SK-N-MC (cell line): ENCODE measurements around the gene PLOD1.
"Not testable (repeated sequence)": the region's sequence is repeated elsewhere in the genome, so short reads cannot be mapped to it uniquely, and the experiment has no call there.

Source experiments
- DNase-seq: peaks from one replicate; pipeline ENCODE4 v3.0.0-alpha.2; 2011; ENCODE audit warnings: low read depth, low spot score
- H3K27ac ChIP-seq: fragments of 200-600 bp; sonication (generic); 2 replicates; pipeline ENCODE4 v1.5.1; 2016; ENCODE audit warnings: mixed run types
- H3K36me3 ChIP-seq: fragments of 200-600 bp; sonication (generic); 2 replicates; pipeline ENCODE4 v1.6.1; 2017; ENCODE audit warnings: antibody characterized with exemption, low read length, mixed read lengths; ENCODE audit not compliant: insufficient read depth
- H3K4me3 ChIP-seq: fragments of 200-600 bp; sonication (generic); 2 replicates; pipeline ENCODE4 v1.5.1; 2016
- H3K9ac ChIP-seq: fragments of 200-600 bp; sonication (generic); 2 replicates; pipeline ENCODE4 v1.8.0; 2017; ENCODE audit warnings: mixed run types, mixed read lengths; ENCODE audit not compliant: insufficient read length
- H3K9me3 ChIP-seq: fragments of 200-600 bp; sonication (generic); 2 replicates; pipeline ENCODE4 v1.6.1; 2017; ENCODE audit warnings: low read depth, mild to moderate bottlenecking, antibody characterized with exemption, low read length, moderate library complexity, mixed read lengths
- EZH2 ChIP-seq: fragments of 200-600 bp; sonication (generic); IDR thresholded peaks from one replicate; pipeline ENCODE4 v1.6.1; 2017; ENCODE audit warnings: antibody characterized with exemption
- FOXP2 ChIP-seq: optimal IDR thresholded peaks from 2 replicates; pipeline ENCODE3; 2011; ENCODE audit warnings: mild to moderate bottlenecking, moderate library complexity; ENCODE audit not compliant: insufficient read depth; ENCODE audit errors: extremely low read length, control extremely low read depth
- POLR2AphosphoS5 ChIP-seq: IDR thresholded peaks from 2 replicates; pipeline ENCODE4 v1.6.1; 2012; ENCODE audit warnings: mild to moderate bottlenecking, low read depth, low read length, borderline replicate concordance

Gene PLOD1

GRCh38 chr1:11934302-11935056 lies at the start of gene PLOD1:
Gene PLOD1, plus strand, starts transcription at chr1:11934717. Its CDS starts 63 bp downstream, at chr1:11934780.
- TF ChIP-seq FOXP2: no peak
- TF ChIP-seq POLR2AphosphoS5: peak; percentile 88
- TF ChIP-seq EZH2: no peak
- no peak for DNase-seq
- no peaks in the 10 kb centered on the region for H3K36me3 ChIP-seq
- H3K9me3 ChIP-seq: no peaks in the 10 kb centered on the region
- H3K9ac ChIP-seq: peak within 1 kb of the TSS; percentile 62
- peak within 1 kb of the TSS; percentile 84 for H3K4me3 ChIP-seq
- 0 out of 2 replicates have a peak within 1 kb of the TSS, but pooled peaks have one; percentile 14 for H3K27ac ChIP-seq

GRCh38 chr1:11885916-11886315 lies 48.6 kb upstream of the PLOD1 start:
- DNase-seq: no peak
- no peak overlapping the region for H3K9ac ChIP-seq
- no peak for TF ChIP-seq FOXP2

GRCh38 chr1:11886986-11887665 lies 47.4 kb upstream of the PLOD1 start:
- H3K27ac ChIP-seq: no peak overlapping the region
- TF ChIP-seq EZH2 (no peak), FOXP2 (no peak), POLR2AphosphoS5 (no peak)
- H3K4me3 ChIP-seq: no peak overlapping the region
- no peaks in the 10 kb centered on the region for H3K9me3 ChIP-seq
- no peak for DNase-seq
- H3K36me3 ChIP-seq: no peaks in the 10 kb centered on the region
- no peak overlapping the region for H3K9ac ChIP-seq

More at GRCh38 chr1:11885916-11886315, 48.6 kb upstream of the PLOD1 start:
- Histone ChIP-seq H3K9me3 (no peaks in the 10 kb centered on the region), H3K4me3 (no peak overlapping the region), H3K36me3 (no peaks in the 10 kb centered on the region), H3K27ac (no peak overlapping the region)

GRCh38 chr1:11887666-11888007 lies 46.9 kb upstream of the PLOD1 start:
- H3K9ac ChIP-seq: no peak overlapping the region
- DNase-seq: no peak
- TF ChIP-seq EZH2 (no peak), POLR2AphosphoS5 (no peak), FOXP2 (no peak)
- H3K4me3 ChIP-seq: no peak overlapping the region
- no peaks in the 10 kb centered on the region for H3K9me3 ChIP-seq
- no peak overlapping the region for H3K27ac ChIP-seq
- H3K36me3 ChIP-seq: no peaks in the 10 kb centered on the region

- TF ChIP-seq FOXP2 (no peak), EZH2 (no peak), POLR2AphosphoS5 (no peak)
- no peak for DNase-seq
Measured at GRCh38 chr1:11888206-11888876, 46.2 kb upstream of the PLOD1 start.

GRCh38 chr1:11888877-11889208 lies 45.7 kb upstream of the PLOD1 start:
- H3K27ac ChIP-seq: no peak overlapping the region

More at GRCh38 chr1:11888206-11888876, 46.2 kb upstream of the PLOD1 start:
- H3K9me3 ChIP-seq: no peaks in the 10 kb centered on the region
- no peaks in the 10 kb centered on the region for H3K36me3 ChIP-seq
- no peak overlapping the region for H3K27ac ChIP-seq
- H3K9ac ChIP-seq: no peak overlapping the region
- H3K4me3 ChIP-seq: no peak overlapping the region

GRCh38 chr1:11891433-11892186 lies 42.9 kb upstream of the PLOD1 start:
- Histone ChIP-seq H3K9ac (no peak overlapping the region), H3K9me3 (no peaks in the 10 kb centered on the region), H3K36me3 (no peaks in the 10 kb centered on the region), H3K27ac (no peak overlapping the region), H3K4me3 (no peak overlapping the region)
- no peak for TF ChIP-seq POLR2AphosphoS5
- TF ChIP-seq EZH2: no peak
- no peak for TF ChIP-seq FOXP2
- no peak for DNase-seq

More at GRCh38 chr1:11888877-11889208, 45.7 kb upstream of the PLOD1 start:
- DNase-seq: no peak
- TF ChIP-seq EZH2: no peak
- no peak for TF ChIP-seq FOXP2
- no peak for TF ChIP-seq POLR2AphosphoS5
- Histone ChIP-seq H3K9me3 (no peaks in the 10 kb centered on the region), H3K4me3 (no peak overlapping the region), H3K9ac (no peak overlapping the region), H3K36me3 (no peaks in the 10 kb centered on the region)

GRCh38 chr1:11893907-11894251 lies 40.6 kb upstream of the PLOD1 start:
- no peak for TF ChIP-seq EZH2
- TF ChIP-seq POLR2AphosphoS5: no peak
- TF ChIP-seq FOXP2: no peak
- Histone ChIP-seq H3K27ac (no peak overlapping the region), H3K9ac (no peak overlapping the region), H3K4me3 (no peak overlapping the region), H3K36me3 (no peaks in the 10 kb centered on the region), H3K9me3 (no peaks in the 10 kb centered on the region)
- no peak for DNase-seq

- not testable (repeated sequence) for H3K4me3 ChIP-seq, H3K36me3 ChIP-seq, H3K27ac ChIP-seq, H3K9ac ChIP-seq, DNase-seq, H3K9me3 ChIP-seq
Measured at GRCh38 chr1:11894501-11894900, 40.0 kb upstream of the PLOD1 start.
